Myocyte (in vitro differentiated cells): Measurements from ENCODE around the gene MEIOSIN. TPM values are rescaled to one million over a fixed set of nuclear protein-coding genes. Genes with fewer than 3 reads are reported as not detected.
"Not testable (repeated sequence)": the region's sequence is repeated elsewhere in the genome, so short reads cannot be mapped to it uniquely, and the experiment has no call there.

Experiments
- DNase-seq: peaks from one replicate; pipeline ENCODE4 v3.0.0-alpha.2; 2012; ENCODE audit warnings: low read depth
- total RNA-seq: library from RNA; depleted of rRNA; stranded (reverse); fragments of >200 nt; gene quantifications from 2 replicates; pipeline ENCODE4 v1.2.3, GENCODE V29; 2014

MEIOSIN gene
- total RNA-seq, 1 donor from 2014 or later = not detected

DNA sequence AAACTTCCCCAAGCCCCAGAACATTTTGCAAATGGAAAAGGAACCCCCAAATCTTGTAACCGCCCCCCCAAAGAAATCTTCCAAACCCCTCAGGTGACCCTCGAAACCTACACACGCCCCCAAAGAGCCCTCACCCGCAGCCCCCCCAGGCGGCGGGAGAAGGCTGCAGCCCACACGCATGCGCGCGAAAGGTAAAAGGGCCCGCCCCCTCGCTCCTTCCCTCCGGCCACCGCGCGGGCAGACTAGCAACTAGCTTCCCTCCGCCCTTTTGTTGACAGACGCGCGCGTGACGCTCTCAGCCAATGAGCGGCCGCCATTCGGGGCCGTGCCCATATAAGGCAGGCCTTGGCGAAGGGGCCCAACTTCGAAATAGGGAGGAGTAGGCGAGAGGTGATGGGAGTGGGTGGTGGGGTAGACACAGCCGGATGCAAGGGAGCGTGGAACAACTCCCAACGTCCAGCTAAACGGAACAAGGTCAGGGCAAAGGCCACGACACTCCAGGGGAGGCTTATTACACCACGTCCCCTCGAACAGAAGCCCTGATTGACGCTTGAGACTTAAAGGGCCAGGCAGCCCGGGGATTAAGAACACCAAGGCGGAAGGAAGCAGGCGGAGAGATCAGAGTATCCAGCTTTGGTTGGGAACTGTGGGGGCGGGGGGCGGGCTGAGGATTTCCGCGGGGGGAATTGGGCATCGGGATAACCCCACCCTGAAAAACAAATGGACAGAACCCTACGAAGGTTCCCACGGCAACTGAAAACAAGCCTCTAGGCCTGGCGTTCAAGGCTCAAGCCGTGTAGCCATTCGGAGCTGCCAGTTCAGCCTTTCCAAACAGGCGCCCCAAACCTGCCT lies 15.9 kb upstream of the MEIOSIN start:
- DNase-seq = peak; percentile 100

DNA sequence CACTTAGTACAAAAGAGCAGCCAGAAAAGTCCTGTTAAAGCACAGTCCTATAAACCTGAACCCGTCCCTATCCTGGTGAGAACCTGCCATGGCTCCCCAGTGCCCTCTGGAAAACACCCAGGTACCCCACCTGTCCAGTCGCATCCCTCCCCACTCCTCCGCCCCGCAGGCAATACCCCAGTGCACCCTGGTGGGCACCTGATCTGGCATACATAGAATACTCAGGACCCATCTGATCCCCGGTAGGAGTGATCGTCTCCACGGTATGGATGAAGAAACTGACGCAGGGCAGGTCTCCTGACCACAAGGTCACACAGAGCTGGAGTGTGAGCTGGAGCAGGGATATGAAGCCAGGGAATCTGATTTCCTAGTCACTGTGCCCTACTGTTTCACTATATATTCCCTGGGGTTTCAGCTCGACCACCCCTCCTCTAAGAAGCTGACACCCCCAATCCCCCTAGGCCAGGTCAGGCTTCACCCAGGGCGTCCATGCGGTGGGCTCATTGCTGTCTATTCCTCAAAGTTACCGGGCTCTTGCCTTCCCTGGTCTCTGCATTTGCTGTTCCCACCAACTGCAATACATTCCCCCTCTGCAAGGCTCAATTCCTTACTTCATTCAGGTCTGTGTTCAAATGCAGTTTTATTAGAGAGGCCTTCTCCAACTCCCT lies 15.1 kb upstream of the MEIOSIN start:
- DNase-seq = no peak

DNA sequence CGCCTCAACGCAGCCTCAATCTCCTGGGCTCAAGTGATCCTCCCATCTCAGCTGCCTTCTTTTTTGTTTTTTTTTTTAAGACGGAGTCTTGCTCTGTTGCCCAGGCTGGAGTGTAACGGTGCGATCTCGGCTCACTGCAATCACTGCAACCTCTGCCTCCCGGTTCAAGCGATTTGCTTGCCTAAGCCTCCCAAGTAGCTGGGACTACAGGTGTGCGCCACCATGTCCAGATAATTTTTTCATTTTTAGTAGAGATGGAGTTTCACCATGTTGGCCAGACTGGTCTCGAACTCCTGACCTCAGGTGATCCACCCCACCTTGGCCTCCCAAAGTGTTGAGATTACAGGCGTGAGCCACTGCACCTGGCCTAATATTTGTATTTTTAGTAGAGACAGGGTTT lies 13.2 kb upstream of the MEIOSIN start:
- not testable (repeated sequence) for DNase-seq

DNA sequence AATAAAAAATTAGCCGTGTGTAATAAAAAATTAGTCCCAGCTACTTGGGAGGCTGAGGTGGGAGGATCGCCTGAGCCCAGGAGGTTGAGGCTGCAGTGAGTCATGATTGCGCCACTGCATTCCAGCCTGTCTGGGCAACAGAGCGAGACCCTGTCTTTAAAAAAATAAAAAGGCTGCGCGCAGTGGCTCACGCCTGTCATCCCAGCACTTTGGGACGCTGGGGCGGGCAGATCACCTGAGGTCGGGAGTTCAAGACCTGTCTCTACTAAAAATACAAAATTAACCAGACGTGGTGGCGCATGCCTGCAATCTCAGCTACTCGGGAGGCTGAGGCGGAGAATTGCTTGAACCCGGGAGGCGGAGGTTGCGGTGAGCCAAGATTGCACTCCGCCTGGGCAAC lies 4.6 kb upstream of the MEIOSIN start:
- not testable (repeated sequence) for DNase-seq

DNA sequence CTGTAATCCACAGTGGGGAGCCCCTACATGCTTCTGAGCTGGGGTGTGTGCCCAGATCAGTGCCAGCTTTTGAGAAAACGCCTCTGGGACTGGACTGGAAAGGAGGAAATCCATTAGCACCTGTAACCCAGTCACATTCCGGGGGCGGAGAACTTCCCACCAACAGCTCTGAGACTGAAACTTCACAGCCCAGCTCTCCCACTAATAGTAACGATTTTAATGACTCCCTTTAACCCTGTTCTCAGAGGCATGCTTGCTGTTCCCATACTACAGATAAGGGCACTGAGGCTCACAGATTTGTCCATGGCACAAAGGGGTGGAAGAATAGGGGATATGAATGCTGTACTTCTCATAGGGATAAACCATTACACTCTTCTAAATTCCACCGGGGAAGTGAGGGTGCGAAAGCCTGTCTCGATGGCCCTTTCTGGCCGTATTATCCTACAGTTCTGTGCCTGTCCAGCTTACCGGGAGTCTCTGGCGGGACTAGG lies 3.4 kb upstream of the MEIOSIN start:
- DNase-seq = peak; percentile 11

DNA sequence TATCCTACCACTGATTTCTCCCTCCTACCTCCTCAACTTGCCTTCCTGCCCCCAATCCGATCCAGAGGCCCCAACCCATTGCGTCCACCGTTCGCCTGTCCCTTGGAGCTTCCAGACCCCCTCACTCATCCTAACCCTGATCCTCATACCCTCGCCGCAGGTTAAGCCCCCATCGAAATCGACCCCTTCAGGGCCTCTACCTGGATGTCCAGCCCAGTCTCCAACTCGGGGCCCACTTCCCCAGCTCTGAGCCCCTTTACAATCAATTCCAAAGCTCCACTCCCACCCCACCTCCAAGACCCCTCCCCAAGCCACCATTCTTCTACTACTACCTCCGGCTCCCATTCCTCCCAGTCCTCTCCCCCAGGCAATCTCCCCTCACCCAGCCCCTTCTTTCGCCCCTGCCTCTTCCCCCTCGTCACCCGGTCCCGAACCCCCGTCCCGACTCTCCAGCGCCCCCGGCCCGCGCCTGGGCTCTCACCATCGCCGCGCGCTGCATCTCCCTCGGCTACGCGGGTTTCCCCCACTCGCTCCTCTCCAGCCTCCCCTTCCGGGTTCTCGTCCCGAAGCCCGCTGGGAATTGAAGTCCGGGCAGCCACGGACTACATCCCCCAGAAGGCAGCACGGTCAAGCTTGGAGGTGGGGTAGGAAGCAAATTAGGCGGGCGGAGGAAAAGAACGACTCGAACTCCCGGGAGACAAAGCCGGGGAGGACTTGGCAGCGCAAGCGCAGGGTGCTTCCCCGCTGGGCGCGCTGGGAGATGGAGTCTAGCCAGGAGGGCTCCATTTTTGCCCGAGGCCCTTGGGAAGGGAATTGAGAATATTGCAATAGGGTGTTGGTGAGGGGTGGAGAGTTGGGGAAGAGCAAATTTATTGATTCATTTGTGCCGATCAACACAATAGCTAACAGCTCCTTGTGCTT lies 2.6 kb upstream of the MEIOSIN start, which contains the start of gene FBXO46:
Gene FBXO46 (minus strand): TSS at position 529 of the 921 bp plus-strand sequence. CDS start 17,401 bp downstream, outside the sequence.
- DNase-seq = peak; percentile 99

DNA sequence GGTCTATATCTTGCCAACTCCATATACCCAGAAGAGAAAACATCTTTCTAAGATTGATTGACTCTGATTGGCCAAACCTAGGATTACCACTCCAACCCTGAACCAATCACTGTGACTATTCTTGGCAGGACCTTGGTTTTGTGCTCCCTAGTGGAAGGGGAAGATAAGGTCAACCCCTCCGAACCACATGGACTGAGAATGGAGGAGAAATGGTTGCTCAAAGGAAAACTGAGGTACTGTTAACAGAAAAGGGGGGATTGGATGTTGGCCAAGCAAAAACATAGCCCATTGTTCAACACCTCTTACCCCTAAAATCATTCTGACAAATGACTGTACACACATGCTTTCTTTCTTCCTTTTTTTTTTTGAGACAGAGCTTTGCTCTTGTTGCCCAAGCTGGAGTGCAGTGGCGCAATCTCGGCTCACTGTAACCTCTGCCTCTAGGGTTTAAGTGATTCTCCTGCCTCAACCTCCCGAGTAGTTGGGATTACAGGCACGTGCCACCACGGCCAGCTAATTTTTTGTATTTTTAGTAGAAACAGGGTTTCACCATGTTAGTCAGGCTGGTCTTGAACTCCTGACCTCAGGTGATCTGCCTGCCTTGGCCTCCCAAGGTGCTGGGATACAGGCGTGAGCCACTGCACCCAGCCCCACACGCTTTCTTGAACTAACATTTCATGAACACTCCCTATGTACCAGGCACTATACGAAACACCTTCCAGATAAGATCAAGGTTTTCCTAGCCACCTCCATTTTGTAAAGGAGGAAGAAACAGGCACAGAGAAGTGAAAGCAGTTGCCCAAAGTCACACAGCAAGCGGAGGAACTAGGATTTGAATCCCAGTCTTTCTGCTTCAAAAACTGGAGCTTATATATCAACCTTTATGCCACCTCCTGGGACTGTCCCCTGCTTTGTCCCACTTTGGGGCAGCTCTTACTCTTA lies 6.5 kb downstream of the MEIOSIN start:
- DNase-seq = no peak

DNA sequence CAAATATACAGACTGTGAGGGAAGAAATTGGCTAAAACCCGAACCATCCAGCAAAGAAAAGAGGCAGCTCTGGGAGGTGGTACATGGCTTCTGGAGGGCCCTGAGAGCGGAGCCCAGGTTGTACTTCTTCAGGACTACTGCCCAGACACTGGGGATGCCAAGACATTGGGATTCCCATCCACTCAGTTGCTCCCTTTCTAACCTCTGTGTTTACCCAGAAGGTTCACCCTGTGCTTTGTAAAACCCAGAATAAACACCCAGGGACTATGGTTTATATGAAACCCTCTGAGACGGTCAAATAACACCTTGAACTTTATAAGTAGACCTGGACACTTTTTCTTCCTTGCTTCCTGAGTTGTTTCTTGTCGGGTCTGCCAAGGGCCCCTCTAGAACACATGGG lies 9.7 kb downstream of the MEIOSIN start:
- DNase-seq = no peak

DNA sequence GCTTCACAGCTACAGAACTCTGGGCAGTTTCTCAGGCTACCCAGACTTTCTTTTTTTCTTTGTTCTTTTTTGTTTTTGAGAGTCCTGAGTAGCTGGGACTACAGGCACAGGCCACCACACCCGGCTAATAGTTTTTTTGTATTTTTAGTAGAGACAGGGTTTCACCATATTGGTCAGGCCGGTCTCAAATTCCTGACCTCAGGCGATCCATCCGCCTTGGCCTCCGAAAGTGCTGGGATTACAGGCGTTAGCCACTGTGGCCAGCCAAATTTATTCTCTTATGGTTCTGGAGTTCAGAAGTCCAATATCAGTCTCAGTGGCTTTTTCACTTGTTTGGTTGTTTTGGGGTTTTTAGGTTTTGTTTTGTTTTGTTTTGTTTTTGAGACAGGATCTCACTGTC lies 12.4 kb downstream of the MEIOSIN start:
- no peak for DNase-seq

DNA sequence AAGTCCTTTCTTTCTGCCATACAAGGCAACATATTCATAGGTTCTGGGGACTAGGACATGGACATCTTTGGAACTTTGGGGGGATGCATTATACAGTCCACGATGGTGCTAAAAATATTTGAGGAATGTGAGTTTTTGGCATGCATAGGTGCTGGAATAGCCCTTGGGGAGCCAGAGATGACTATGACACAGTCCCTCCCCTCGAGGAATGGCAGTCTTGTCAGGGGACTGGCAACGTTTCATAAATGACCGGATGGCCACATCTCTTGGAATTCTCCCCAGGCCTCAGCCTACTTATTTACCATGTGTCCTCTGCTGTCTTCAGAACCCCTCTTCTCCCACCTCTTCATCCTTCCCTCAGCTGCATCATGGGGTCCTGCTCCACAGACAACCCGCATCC lies 13.6 kb downstream of the MEIOSIN start:
- DNase-seq = no peak

DNA sequence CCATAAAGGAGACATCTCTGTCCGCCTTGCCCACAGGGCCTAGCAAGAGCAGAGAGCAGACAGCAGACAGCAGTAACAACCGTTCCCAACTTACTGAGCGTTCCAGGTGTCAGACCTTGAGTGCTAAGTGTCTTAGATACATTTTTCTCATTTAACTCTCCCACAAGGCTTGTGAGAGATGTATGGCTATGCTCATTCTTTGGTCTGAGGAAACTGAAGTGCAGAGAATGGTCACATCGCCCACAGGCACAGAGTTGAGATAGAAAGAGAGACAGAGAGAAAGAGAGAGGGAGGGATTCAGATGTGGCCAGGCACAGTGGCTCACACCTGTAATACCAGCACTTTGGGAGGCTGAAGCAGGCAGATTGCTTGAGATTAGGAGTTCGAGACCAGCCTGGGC lies 14.3 kb downstream of the MEIOSIN start:
- DNase-seq = no peak

DNA sequence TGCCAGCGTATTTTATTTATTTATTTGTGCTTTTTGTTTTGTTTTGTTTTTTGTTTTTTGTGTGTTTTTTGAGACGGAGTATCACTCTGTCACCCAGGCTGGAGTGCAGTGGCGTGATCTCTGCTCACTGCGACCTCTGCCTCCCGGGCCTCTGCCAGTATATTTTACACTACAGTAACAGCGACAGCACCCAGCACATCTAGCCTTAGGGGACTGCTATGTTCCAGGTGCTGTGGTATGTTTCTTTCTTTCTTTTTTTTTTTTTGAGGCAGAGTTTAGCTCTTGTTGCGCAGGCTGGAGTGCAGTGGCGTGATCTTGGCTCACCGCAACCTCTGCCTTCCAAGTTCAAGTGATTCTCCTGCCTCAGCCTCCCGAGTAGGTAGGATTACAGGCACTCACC lies 18.2 kb downstream of the MEIOSIN start:
- not testable (repeated sequence) for DNase-seq

DNA sequence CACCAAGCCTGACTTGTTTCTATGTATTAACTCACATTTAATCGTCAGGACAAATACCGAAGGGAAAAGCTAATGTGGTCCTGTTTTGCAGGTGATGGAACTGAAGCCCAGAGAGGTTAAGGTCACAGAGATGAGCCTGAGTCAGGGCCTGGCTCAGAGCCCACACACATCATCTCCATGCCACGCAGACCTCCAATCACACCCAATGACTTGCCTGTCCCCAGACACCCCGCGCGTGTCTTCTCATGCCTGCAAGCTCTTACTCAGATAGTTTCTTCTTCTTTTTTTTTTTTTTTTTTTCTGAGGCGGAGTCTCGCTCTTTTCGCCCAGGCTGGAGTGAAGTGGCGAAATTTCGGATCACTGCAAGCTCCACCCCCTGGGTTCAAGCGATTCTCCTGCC lies 19.4 kb downstream of the MEIOSIN start:
- no peak for DNase-seq

DNA sequence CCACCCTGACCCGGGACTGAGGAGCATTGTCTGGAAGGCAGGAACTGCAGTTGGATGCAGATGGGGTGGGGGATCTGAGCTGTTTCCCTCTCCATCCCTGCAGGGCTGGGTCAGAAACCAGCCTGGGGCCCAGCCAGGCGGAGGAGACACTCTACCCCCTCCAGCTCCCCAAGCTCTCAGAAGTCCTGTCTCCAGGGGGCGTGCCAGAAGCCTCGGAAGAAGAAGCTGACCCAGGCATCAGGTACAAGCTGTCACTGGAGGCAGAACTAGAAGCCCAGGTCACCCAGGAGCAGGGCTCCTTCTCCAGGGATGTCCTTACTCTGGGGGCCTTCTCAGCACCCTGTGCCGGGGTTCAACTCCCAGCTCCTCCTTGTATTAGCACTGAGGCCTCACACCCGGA lies 20.3 kb downstream of the MEIOSIN start:
- no peak for DNase-seq

DNA sequence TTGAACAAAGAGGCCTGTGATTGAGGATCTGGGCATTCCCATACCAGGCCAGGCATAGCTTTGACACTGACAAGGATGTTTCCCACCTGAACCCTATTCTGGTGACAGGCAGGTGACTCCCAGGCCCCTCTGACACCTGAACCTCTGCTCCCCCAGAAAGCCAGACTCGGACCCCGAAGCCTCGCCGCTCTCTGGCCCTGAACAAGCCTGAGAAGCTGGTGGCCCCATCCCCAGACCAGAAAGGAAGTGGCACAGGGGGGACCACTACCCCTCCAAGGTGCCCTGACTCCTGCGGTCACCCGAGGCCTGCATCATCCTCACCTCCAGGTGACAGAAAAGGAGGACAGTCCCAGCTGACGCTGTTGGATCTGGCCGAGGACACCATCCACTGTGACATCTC lies 21.1 kb downstream of the MEIOSIN start:
- no peak for DNase-seq

DNA sequence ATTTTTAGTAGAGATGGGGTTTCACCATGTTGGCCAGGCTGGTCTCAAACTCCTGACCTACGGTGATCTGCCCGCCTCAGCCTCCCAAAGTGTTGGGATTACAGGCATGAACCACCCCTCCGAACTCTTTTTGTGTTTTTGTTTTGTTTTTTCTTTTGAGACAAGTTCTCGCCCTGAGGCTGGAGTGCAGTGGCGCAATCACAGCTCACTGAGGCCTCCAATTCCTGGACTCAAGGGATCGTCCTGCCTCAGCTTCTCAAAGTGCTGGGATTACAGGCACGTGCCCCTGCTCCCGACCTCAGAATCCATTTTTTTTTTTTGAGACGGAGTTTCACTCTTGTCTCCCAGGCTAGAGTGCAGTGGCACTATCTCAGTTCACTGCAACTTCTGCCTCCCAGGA lies 24.5 kb downstream of the MEIOSIN start:
- no peak for DNase-seq

DNA sequence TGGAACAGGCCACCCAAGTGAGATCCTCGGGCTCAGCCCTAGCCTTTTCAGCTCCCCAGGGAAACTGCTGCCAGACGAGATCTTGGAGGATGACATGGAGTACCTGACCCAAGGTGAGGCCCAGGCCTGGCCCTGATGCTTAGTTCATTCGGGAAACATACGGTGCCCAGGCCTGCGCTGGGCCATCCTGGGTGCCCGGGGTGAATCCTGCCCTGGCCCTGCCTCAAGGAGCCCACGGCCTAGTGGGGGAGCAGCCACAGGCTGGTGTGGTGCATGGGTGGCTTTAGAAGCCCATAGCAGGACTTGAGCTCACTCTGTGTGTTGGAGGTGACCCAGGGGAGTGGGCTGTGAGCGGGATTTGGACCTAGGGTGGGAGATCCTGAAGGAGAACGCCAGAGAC lies 25.7 kb downstream of the MEIOSIN start:
- DNase-seq = no peak

DNA sequence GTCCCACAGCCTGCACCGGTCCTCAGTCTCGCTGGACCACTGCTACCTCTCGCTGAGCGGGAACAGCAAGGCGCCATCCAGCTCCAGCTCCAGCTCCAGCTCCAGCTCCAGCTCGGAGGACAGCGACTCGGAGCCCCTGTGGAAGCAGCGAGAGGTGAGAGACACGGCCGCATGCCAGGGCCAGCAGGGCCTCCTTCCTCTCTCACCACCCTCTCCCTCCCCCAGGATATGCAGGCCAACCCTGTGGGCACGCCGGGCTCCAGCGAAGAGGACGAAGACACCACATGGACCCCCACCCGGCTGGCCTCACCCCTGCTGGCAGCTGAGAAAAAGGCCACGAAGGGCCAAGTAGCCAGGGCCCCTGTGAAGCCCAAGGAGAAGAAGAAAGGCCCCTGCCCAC lies 28.5 kb downstream of the MEIOSIN start:
- no peak for DNase-seq

DNA sequence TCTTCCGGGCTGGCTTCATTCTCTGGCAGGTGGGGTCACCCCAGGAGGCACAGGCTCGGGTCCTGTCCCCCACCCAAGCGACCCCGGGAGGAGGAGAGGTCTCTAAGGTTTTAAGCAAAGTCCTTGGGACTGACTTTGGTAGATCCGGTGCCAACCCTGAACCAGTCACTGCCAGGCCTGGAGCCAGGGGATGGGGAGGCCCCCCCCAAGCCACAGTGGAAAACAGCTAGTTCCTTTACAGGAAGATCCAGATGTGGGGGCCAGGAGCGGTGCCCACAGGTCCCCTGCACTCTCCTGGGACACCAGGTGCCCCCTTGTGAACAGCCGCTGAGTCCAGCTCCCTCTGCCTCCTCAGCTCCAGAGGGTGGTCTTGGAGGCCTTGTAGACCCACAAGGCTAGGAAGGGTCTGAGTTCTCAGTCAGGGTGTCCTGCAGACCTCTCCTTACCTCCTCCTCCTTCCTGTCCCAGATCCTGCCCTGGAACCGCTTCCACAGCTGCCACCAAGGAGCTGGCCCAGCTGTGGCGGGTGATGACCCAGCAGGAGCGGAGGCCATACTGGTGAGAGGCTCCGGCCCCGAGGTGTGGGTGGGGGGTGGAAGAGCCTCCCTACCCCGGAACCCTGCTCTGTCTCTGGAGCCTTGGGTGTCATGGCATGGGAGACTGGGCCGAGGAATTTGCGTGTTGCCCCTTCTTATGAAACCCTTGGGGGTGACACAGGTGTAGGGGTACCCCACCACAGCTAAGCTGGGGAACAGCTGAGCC lies 29.8 kb downstream of the MEIOSIN start:
- DNase-seq = no peak
